Transverse colon (tissue), 3 donors: ENCODE results near the gene KRTAP2-3.

ENCODE experiments used
- CTCF ChIP-seq, 5 experiments: fragments of 200-600 bp in 3 of 5; fragments of 450-650 bp in 2 of 5; sonication (generic) in 3 of 5; IDR thresholded peaks; 1 replicate in 2 of 5; 2 replicates in 3 of 5; pipeline ENCODE4 v1.5.1; 2016 to 2017; ENCODE audit warnings: antibody characterized with exemption in 5 of 5, inconsistent platforms in 3 of 5, mild to moderate bottlenecking in 2 of 5, moderate library complexity in 1 of 5
- POLR2A ChIP-seq: fragments of 450-650 bp; IDR thresholded peaks from one replicate; pipeline ENCODE4 v1.6.1; 2016; ENCODE audit warnings: antibody characterized with exemption, mild to moderate bottlenecking, moderate library complexity

- TF ChIP-seq POLR2A (no peak), CTCF (IDR thresholded peaks at IDR 0.05) (no peak)
Measured at GRCh38 chr17:41026715-41027471, 33.0 kb downstream of the KRTAP2-3 start, which contains the start of gene KRTAP1-5.
